Activated T-helper 1 cell treated with anti-CD3 and anti-CD28 coated beads, Interleukin-2, amount 50 U/mL, for 16 hours (primary cell): Measurements from ENCODE around the gene PRG3.
A peak's percentile ranks its signal among the peaks of the same experiment; 100 is the strongest.
"Not testable (repeated sequence)": the region's sequence is repeated elsewhere in the genome, so short reads cannot be mapped to it uniquely, and the experiment has no call there.

Experiments used
- DNase-seq, 2 donors: peaks; one replicate each; pipeline ENCODE4 v3.0.0-alpha.2; 2020; ENCODE audit warnings: low read depth in 1 of 2, low spot score in 1 of 2

The PRG3 gene

DNA sequence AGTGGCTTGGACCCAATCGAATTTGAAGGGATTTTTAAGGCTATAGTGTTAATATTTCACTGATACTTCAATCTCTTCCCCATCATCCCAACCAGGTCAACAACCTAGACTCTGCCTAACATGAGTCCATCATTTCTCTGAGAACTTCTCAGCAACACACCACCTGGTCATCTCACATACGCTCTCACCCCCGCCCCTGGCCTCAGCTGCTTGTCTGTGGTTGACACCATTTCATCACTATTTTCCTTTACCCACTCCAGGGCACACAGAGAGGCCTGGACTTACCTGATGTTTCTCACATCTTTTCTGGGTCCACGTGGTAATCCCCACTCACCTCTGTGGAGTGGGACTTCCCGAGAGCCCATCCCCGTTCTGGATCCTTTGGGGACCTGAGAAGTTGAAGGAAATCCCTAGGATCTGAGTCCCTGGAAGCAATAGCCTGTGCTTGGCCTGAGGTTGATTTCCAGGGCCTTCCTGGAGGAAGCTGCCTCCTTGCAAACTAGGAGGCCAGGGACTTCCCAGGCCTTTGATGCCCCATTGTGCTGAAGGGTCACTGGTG lies 39.6 kb downstream of the PRG3 start:
- no peak for DNase-seq

DNA sequence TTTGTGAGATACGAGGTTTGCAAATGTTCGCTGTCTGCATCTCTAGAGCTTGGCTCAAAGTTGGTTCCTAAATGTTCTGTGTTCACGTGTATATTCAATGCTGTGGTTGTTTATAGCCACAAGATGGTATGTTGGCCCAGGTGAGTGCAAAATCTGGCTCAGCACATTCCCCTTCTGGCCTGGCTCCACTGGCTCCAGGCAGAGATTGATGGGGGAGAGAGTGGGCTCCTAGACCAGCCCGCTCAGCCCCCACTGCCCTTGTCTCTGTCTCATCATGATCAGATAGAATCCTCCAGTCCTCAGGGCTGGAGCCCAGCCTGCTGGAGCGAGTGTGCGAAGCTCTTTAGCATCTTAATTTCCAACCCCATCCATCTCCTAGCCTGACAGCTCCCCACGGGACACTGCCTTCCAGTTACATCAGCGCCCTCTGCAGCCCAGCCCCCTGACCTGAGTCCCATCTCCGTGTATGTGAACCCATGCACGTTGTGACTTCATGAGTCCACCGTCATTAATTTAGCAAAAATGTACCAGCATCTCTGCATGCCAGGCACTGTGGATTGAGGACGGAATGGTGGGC lies 40.8 kb downstream of the PRG3 start:
- DNase-seq, result no peak

DNA sequence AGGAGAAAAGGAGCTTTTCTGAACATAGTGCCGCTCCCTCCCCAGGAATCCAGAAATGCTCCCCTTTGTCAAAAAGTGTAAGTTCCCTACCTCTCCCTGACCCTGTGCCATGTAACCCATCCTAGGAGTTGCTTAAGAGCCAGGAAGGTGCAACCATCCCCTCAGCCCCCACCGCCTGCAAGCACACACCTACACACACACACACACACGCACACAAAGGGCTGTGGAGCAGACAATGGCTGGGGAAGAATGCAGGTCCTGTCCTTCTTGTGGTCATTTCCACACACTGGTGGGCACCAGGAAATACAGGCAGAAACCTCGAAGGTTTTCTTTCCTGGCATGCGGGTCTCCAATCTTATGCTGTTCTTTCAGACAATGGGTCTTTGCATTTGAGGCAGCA lies 41.6 kb downstream of the PRG3 start:
- no peak for DNase-seq

DNA sequence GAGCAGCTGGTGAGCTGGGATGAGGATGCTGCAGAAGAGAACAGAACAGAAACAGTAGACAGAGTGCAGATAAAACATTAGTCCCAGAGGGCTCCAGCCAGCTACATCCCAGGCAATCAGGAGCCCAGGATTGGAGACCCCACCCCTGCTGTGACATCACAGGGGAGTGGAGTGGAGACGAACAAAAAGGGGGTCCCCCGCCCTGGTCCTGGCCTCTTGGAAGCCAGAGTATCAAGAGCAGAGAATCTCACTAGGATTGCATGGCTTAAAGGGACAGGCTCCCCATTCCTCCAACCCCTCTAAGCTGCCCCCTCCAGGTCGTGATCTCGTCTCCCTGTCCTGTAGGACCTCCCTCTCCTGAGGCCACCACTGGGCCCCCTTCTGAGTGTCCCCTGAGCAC lies 42.8 kb downstream of the PRG3 start, which contains the start of gene P2RX3:
Gene P2RX3, plus strand, starts transcription at position 211 of the 400 bp plus-strand sequence. CDS start 199 bp downstream, outside the sequence.
- no peak for DNase-seq

DNA sequence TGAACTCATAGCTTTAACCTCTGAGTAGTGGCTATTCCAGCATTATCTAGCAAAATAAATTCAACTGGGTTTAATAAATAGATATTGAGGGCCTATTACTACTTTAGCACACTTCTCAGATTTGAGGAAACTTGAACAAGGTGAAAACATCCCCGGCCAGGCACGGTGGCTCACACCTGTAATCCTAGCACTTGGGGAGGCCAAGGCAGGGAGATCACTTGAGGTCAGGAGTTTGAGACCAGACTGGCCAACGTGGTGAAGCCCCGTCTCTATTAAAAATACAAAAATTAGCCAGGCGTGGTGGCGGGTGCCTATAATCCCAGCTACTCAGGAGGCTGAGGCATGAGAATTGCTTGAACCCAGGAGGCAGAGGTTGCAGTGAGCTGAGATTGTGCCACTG lies 44.1 kb downstream of the PRG3 start:
- not testable (repeated sequence) for DNase-seq

DNA sequence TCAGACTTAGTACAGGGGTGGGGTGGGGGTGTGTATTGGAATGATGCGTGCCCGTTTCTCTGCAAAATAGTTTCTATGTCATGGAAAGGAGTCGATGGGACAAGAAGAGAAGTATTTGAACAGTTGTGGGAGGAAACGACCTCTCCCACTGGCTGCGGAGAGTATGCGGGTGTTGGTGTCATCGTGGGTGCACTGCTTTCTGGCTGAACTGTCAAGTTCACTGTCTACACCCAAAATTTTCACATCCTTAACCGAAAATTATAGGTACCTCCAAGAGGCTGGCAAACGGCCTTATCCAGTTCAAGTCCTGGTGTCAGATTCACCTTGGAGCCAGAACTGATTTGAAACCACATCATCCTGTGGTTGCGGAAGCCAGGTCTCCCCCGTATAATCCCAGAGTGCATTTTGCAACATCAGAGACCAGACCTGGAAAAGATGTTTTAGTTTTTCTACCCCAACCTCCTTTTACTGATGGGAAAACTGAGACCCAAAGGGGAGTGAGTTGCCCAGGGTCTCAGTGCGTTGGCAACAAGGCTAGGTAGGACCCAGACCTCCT lies 44.8 kb downstream of the PRG3 start:
- no peak for DNase-seq

DNA sequence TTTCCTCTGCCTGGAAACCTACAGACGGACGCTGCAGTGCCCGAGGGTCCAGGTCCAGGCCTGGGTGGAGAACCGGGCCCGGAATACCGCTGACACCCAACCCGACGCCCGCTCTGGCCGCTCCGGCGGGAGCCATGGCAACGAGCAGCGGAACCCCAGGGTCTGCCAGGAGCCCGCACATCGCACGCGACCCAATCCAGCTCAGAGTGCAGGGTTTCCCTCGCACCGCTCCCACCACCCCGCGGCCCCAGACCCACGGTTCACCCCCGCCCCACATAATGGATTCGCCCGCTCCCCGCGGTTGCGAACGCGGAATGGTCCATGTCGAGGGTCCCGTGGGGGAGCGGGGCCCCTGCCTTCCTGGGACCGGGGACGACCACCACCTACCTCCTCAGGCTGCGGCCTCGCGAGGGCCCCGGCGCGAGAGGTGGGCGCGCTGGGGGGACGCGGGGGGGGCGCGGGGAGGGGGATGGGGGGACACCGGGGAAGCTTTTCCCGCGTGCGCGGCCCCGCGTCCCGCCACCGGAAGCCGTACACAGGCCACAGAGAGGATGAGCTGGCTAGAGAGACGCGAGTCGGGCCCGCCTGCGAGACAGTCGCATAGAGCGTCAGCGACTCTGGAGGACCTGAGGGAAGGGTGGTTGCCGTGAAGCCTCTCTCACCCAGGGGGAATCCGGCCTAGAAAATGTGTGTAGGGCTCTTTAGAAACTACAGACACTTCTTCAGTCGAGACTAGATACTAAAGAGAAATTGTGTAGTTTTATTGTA lies 45.4 kb downstream of the PRG3 start, which contains the start of gene SSRP1:
Gene SSRP1, minus strand, starts transcription at position 550 of the 768 bp plus-strand sequence. CDS start 771 bp downstream, outside the sequence.
- peak; percentile 72 to 79 for DNase-seq

DNA sequence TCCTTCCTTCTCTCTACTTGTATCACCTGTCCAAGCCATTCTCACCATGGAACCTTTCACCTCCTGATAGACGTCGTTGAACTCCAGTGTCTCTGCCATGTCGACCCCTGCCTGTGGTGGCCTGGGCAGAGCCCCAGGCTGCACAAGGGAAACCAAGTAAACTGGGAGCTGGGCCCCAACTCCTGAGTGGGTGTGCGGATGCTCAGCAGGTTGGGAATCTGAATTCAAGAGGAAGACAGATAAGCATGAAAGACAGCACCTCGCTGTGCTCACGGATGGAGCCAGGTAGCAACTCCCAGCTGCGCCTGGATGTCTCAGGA lies 46.0 kb downstream of the PRG3 start:
- no peak for DNase-seq

DNA sequence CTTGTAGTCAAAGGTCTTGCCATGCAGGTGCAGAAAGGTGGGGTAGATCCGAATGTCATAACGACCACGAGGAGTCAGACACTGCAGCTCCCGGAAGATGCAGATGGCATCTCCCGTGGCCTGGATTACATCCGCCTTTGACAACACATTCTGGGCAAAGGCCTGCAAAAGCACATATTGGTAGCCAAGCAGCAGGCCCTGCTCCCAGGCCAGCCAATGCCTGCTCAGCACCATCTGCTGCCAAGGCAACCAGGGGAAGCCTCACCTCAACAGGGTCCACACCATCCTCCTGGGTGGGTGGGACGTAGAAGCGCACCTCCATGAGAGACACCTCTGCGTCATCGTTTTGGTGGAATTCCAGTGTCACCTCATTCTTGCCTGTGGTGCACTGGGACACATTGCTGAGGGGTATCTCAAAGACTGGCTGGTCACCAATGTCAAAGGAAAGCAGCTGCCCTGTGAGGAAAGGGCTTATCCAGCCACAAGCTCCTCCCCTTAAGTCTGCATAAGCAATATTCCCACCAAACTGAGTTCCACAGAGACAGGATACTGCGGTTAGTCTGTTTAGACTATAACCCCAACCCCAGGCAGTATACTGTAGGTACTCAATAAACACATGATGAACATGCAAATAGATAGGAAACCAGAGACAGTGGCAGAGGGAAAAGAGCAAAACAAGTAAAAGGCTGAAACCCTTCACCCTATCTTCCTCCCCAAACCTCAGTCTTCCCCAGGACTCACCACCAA lies 48.1 kb downstream of the PRG3 start:
- no peak for DNase-seq

DNA sequence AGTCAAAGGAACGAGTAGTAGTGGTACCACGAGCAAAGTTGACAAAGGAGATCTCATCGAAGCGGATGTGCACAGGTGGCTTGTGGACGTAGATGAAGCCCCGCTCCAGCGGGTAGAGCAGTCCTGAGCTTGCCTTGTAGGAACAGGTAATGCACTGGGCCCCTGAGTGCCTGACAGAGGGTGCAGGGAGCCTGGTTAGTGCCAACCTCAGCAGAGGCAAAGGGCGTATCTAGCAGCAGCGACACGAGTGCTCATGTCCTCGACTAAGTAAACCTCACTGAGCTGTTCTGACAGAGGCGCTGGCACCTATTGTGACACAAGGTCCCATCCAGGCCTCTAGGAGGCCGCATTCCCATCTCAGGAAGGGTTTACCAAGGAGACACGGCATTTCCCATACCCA lies 49.2 kb downstream of the PRG3 start:
- DNase-seq, result no peak

DNA sequence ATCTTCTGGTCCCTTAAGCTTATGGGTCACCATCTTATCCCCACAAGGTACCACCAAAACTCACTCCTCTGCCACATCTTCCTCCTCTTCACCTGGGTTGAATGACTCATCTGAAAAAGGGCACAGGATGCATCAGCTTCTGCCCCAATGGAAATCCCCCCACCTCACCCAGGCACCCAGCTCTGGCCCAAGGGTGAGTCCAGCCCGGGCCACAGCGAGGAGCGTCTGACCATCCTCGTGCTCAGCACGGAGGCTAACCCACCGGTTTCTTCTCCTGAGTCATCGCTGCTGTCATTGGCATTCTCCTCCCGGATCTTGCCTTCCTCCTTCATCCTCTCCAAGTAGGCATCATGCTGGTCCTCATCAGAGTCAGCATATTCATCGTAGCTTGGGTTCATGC lies 50.9 kb downstream of the PRG3 start:
- no peak for DNase-seq

DNA sequence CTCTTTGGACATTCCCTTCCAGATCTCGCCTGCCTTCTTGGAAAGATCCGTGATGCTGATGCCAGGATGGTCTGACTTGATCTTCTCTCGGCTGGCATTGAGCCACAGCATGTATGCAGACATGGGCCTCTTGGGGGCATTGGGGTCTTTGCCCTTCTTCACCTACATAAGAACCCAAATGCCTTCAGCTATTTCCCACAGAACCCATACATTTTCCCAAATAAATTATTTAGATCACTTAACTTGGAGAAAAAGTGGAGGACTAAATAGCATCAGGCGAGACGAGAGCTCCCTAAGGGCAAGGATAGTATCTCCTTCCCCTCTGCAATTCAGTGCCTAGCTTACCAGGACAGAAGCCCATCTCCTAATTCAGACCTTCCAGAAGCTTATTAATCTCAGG lies 53.2 kb downstream of the PRG3 start:
- no peak for DNase-seq
